Measurements from ENCODE around the gene KLHDC4.
"Not testable (repeated sequence)": the region's sequence is repeated elsewhere in the genome, so short reads cannot be mapped to it uniquely, and the experiment has no call there.

The KLHDC4 gene

GRCh38 chr16:87765776-87766484 lies at the start of gene KLHDC4:
Gene KLHDC4, minus strand, starts transcription at chr16:87765986. Its CDS starts 96 bp downstream, at chr16:87765890.
- peak; percentile 64 to 81 for DNase-seq (ENCODE audit: extremely low read depth in 1 of 2, low read depth in 1 of 2)

- DNase-seq (ENCODE audit: extremely low read depth in 1 of 2, low read depth in 1 of 2): no peak
Measured at GRCh38 chr16:87815567-87815966, 49.8 kb upstream of the KLHDC4 start.

- no peak for DNase-seq (ENCODE audit: extremely low read depth in 1 of 2, low read depth in 1 of 2)
Measured at GRCh38 chr16:87812200-87812656, 46.4 kb upstream of the KLHDC4 start.

GRCh38 chr16:87811454-87811853 lies 45.7 kb upstream of the KLHDC4 start:
- DNase-seq (ENCODE audit: extremely low read depth in 1 of 2, low read depth in 1 of 2): not testable (repeated sequence)

- DNase-seq (ENCODE audit: extremely low read depth in 1 of 2, low read depth in 1 of 2): no peak
Measured at GRCh38 chr16:87809150-87809902, 43.5 kb upstream of the KLHDC4 start.

- DNase-seq (ENCODE audit: extremely low read depth in 1 of 2, low read depth in 1 of 2): no peak
Measured at GRCh38 chr16:87808108-87808507, 42.3 kb upstream of the KLHDC4 start.

- DNase-seq (ENCODE audit: extremely low read depth in 1 of 2, low read depth in 1 of 2): peak; percentile 21 to 22
Measured at GRCh38 chr16:87806641-87807546, 41.1 kb upstream of the KLHDC4 start.

GRCh38 chr16:87806261-87806640 lies 40.5 kb upstream of the KLHDC4 start:
- DNase-seq (ENCODE audit: extremely low read depth in 1 of 2, low read depth in 1 of 2): no peak

GRCh38 chr16:87803385-87803784 lies 37.6 kb upstream of the KLHDC4 start:
- no peak for DNase-seq (ENCODE audit: extremely low read depth in 1 of 2, low read depth in 1 of 2)

- no peak for DNase-seq (ENCODE audit: extremely low read depth in 1 of 2, low read depth in 1 of 2)
Measured at GRCh38 chr16:87802670-87803069, 36.9 kb upstream of the KLHDC4 start.

- DNase-seq (ENCODE audit: extremely low read depth in 1 of 2, low read depth in 1 of 2): no peak
Measured at GRCh38 chr16:87801679-87802259, 36.0 kb upstream of the KLHDC4 start.

- no peak for DNase-seq (ENCODE audit: extremely low read depth in 1 of 2, low read depth in 1 of 2)
Measured at GRCh38 chr16:87800497-87800896, 34.7 kb upstream of the KLHDC4 start.

GRCh38 chr16:87795336-87795735 lies 29.6 kb upstream of the KLHDC4 start:
- no peak for DNase-seq (ENCODE audit: extremely low read depth in 1 of 2, low read depth in 1 of 2)

- DNase-seq (ENCODE audit: extremely low read depth in 1 of 2, low read depth in 1 of 2): no peak
Measured at GRCh38 chr16:87794485-87795078, 28.8 kb upstream of the KLHDC4 start.

- no peak for DNase-seq (ENCODE audit: extremely low read depth in 1 of 2, low read depth in 1 of 2)
Measured at GRCh38 chr16:87792205-87792565, 26.4 kb upstream of the KLHDC4 start.

GRCh38 chr16:87791295-87792204 lies 25.8 kb upstream of the KLHDC4 start:
- DNase-seq (ENCODE audit: extremely low read depth in 1 of 2, low read depth in 1 of 2): no peak

- no peak for DNase-seq (ENCODE audit: extremely low read depth in 1 of 2, low read depth in 1 of 2)
Measured at GRCh38 chr16:87790292-87791100, 24.7 kb upstream of the KLHDC4 start.

- DNase-seq (ENCODE audit: extremely low read depth in 1 of 2, low read depth in 1 of 2): no peak
Measured at GRCh38 chr16:87789437-87790291, 23.9 kb upstream of the KLHDC4 start.

Measured in activated CD8-positive, alpha-beta memory T cell treated with anti-CD3 and anti-CD28 coated beads for 1 hour (primary cell).